Neutrophil (primary cell): ENCODE results near the gene PDE6G.
"Not testable (repeated sequence)": the region's sequence is repeated elsewhere in the genome, so short reads cannot be mapped to it uniquely, and the experiment has no call there.

Experiments
- H3K27ac ChIP-seq: fragments of 200-600 bp; sonication (generic); 2 replicates; pipeline ENCODE4 v1.5.1; 2016; ENCODE audit warnings: mild to moderate bottlenecking, moderate library complexity
- H3K27me3 ChIP-seq: fragments of 200-600 bp; sonication (generic); 2 replicates; pipeline ENCODE4 v1.6.0; 2016; ENCODE audit warnings: mild to moderate bottlenecking
- H3K36me3 ChIP-seq: fragments of 200-600 bp; sonication (generic); 2 replicates; pipeline ENCODE4 v1.5.1; 2017
- H3K4me1 ChIP-seq, 2 experiments: fragments of 200-600 bp in 1 of 2; sonication (generic) in 1 of 2; 1 replicate in 1 of 2; 2 replicates in 1 of 2; pipeline versions ENCODE4 v1.5.1 to v1.6.1; 2013 to 2016; ENCODE audit warnings: low read depth in 1 of 2, low read length in 1 of 2, mild to moderate bottlenecking in 1 of 2, moderate library complexity in 1 of 2; ENCODE audit not compliant: control insufficient read depth in 1 of 2, insufficient read depth in 1 of 2
- H3K4me3 ChIP-seq, 2 experiments: fragments of 200-600 bp in 1 of 2; sonication (generic) in 1 of 2; 1 replicate in 1 of 2; 2 replicates in 1 of 2; pipeline ENCODE4 v1.5.1; 2013 to 2016; ENCODE audit warnings: low read depth in 1 of 2, low read length in 1 of 2, mild to moderate bottlenecking in 1 of 2, moderate library complexity in 1 of 2
- H3K9me3 ChIP-seq: fragments of 200-600 bp; sonication (generic); 2 replicates; pipeline ENCODE4 v1.5.1; 2016
- CTCF ChIP-seq: fragments of 200-600 bp; sonication (generic); IDR thresholded peaks from 2 replicates; pipeline ENCODE4 v1.5.1; 2016; ENCODE audit warnings: antibody characterized with exemption

Gene PDE6G

GRCh38 chr17:81635973-81636504, 20.3 kb downstream of the PDE6G start:
- Histone ChIP-seq H3K36me3 (no peaks in the 10 kb centered on the region), H3K27ac (peak overlapping the region; percentile 90), H3K4me3 (peak overlapping the region; percentile 68 to 78), H3K9me3 (no peaks in the 10 kb centered on the region), H3K27me3 (peaks cover 4% of the 10 kb centered on the region), H3K4me1 (peaks cover 19 to 21% of the 10 kb centered on the region in 2 experiments)
- no peak for TF ChIP-seq CTCF

DNA sequence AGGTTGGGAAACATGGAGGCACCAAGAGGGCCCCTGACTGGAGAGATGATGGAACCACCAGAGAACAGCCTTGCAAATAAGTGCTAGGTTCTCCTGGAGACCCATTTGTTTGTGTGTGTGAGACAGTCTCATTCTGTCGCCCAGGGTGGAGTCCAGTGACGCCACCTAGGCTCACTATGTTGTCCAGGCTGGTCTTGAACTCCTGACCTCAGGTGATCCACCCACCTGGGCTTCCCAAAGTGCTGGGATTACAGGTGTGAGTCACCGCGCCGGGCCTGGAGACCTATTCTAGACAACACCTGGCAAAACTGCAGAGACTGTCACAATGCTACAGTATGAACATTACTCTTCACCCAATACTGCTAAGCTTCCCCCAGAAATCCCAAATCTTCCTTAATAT, 20.9 kb downstream of the PDE6G start:
- H3K4me1 ChIP-seq, result peaks cover 19 to 21% of the 10 kb centered on the region in 2 experiments
- no peak overlapping the region for H3K27ac ChIP-seq
- TF ChIP-seq CTCF, result no peak

GRCh38 chr17:81631482-81631881, 24.9 kb downstream of the PDE6G start:
- H3K4me1 ChIP-seq, result peaks cover 12 to 17% of the 10 kb centered on the region in 2 experiments
- no peak overlapping the region for H3K4me3 ChIP-seq
- no peaks in the 10 kb centered on the region for H3K9me3 ChIP-seq
- no peak overlapping the region for H3K27ac ChIP-seq
- H3K27me3 ChIP-seq, result no peaks in the 10 kb centered on the region
- TF ChIP-seq CTCF, result no peak
- peaks cover 34% of the 10 kb centered on the region for H3K36me3 ChIP-seq

More for the DNA sequence above, 20.9 kb downstream of the PDE6G start:
- no peaks in the 10 kb centered on the region for H3K9me3 ChIP-seq
- peak overlapping the region in 1 of 2 experiments; percentile 68 for H3K4me3 ChIP-seq
- H3K27me3 ChIP-seq, result peaks cover 4% of the 10 kb centered on the region
- no peaks in the 10 kb centered on the region for H3K36me3 ChIP-seq

GRCh38 chr17:81630274-81630673, 26.1 kb downstream of the PDE6G start:
- H3K27ac ChIP-seq, result no peak overlapping the region
- H3K36me3 ChIP-seq, result peaks cover 46% of the 10 kb centered on the region
- H3K27me3 ChIP-seq, result no peaks in the 10 kb centered on the region
- no peak for TF ChIP-seq CTCF
- H3K4me3 ChIP-seq, result no peak overlapping the region
- H3K4me1 ChIP-seq, result peaks cover 0 to 5% of the 10 kb centered on the region in 2 experiments
- H3K9me3 ChIP-seq, result no peaks in the 10 kb centered on the region

DNA sequence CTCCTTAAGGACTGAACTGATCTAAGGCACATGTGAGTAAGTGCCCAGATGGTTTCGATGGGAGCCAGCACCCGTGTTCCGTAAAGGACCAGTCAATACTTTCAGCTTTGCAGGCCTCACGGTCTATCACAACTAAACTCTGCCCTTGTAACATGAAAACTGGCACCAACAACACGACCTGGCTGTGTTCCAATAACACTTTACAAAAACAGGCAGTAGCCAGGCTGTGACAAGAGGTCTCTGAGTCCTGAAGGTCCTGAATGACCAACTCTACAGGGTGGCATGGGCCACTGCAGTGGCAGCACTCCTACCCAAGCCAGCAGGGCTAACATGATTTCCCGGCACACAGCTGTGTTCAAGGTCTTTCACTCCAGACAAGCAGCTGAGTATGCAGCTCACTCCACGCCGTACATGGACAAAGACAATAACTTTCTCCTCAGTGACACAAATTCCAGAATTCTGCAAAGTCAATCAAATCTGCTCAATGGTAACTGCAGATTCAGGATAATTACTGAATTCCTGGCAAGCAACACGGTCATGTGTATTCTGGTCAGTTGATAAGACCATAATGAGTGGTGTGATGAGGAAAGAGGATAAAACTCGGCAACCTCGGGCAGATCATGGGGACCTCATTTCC, 34.7 kb downstream of the PDE6G start:
- Histone ChIP-seq H3K4me3 (no peak overlapping the region), H3K27me3 (no peaks in the 10 kb centered on the region), H3K36me3 (peaks cover 74% of the 10 kb centered on the region), H3K9me3 (no peaks in the 10 kb centered on the region), H3K27ac (no peak overlapping the region), H3K4me1 (no peaks in the 10 kb centered on the region)
- no peak for TF ChIP-seq CTCF

GRCh38 chr17:81618307-81618706, 38.0 kb downstream of the PDE6G start:
- not testable (repeated sequence) for H3K4me1 ChIP-seq, H3K27ac ChIP-seq, H3K9me3 ChIP-seq, H3K4me3 ChIP-seq, H3K27me3 ChIP-seq
- peaks cover 56% of the 10 kb centered on the region for H3K36me3 ChIP-seq
